Omental fat pad (tissue), 4 donors: ENCODE measurements around the gene GRIN2B. TPM values are rescaled to one million over a fixed set of nuclear protein-coding genes. Genes with fewer than 3 reads are reported as not detected.

ENCODE experiments used
- ATAC-seq: fragments of 150-250 bp; one replicate; pipeline ENCODE4 v1.9.1; 2016; ENCODE audit warnings: mild to moderate bottlenecking, moderate library complexity; ENCODE audit not compliant: low FRiP score
- DNase-seq: peaks from one replicate; pipeline ENCODE4 v3.0.0-alpha.2; 2019; ENCODE audit warnings: low spot score
- CTCF ChIP-seq, 3 donors: fragments of 450-650 bp; IDR thresholded peaks; one replicate each; pipeline ENCODE4 v1.5.1; 2016 to 2017; ENCODE audit warnings: antibody characterized with exemption in 3 of 3, mild to moderate bottlenecking in 3 of 3, moderate library complexity in 2 of 3
- total RNA-seq, 4 donors: library from RNA; depleted of rRNA; stranded (reverse); fragments of >200 nt; gene quantifications; one replicate each; pipeline ENCODE4 v1.1.0, GENCODE V29; 2016

GRIN2B gene
- 1 to 10 TPM in 2 of 4 donors, under 1 TPM in 2; 0.16 to 3.8 (median 0.87) TPM for total RNA-seq

- ATAC-seq (peak; percentile 16), DNase-seq (no peak)
- TF ChIP-seq CTCF (IDR thresholded peaks at IDR 0.05) = no peak
Measured at GRCh38 chr12:13981296-13981962, at the start of gene GRIN2B. Gene GRIN2B, minus strand, starts transcription at chr12:13981602. Its CDS starts 115,394 bp downstream, at chr12:13866208.

GRCh38 chr12:14026537-14026936 is 45.1 kb upstream of the GRIN2B start:
- no peak for ATAC-seq

GRCh38 chr12:14024591-14024990 is 43.2 kb upstream of the GRIN2B start:
- TF ChIP-seq CTCF (IDR thresholded peaks at IDR 0.05) = no peak
- no peak for DNase-seq

More at GRCh38 chr12:14026537-14026936, 45.1 kb upstream of the GRIN2B start:
- no peak for TF ChIP-seq CTCF (IDR thresholded peaks at IDR 0.05)
- DNase-seq = no peak

GRCh38 chr12:14018080-14018479 is 36.7 kb upstream of the GRIN2B start:
- ATAC-seq = no peak
- no peak for TF ChIP-seq CTCF (IDR thresholded peaks at IDR 0.05)
- no peak for DNase-seq

More at GRCh38 chr12:14024591-14024990, 43.2 kb upstream of the GRIN2B start:
- ATAC-seq = no peak

GRCh38 chr12:14010989-14011388 is 29.6 kb upstream of the GRIN2B start:
- TF ChIP-seq CTCF (IDR thresholded peaks at IDR 0.05) = no peak
- ATAC-seq = no peak
- no peak for DNase-seq

GRCh38 chr12:14007639-14008038 is 26.2 kb upstream of the GRIN2B start:
- no peak for TF ChIP-seq CTCF (IDR thresholded peaks at IDR 0.05)
- DNase-seq (no peak), ATAC-seq (no peak)

GRCh38 chr12:13992585-13992984 is 11.2 kb upstream of the GRIN2B start:
- ATAC-seq (no peak), DNase-seq (no peak)
- no peak for TF ChIP-seq CTCF (IDR thresholded peaks at IDR 0.05)
